ENCODE measurements around the gene AKAP13. TPM values are rescaled to one million over a fixed set of nuclear protein-coding genes. Genes with fewer than 3 reads are reported as not detected.

Gene AKAP13
- total and polyA plus RNA-seq, 2 of the 8 experiments (the other 6 are each of a cell fraction or from before 2014, with no cell fraction given), result 14.0 to 46.2 TPM

DNA sequence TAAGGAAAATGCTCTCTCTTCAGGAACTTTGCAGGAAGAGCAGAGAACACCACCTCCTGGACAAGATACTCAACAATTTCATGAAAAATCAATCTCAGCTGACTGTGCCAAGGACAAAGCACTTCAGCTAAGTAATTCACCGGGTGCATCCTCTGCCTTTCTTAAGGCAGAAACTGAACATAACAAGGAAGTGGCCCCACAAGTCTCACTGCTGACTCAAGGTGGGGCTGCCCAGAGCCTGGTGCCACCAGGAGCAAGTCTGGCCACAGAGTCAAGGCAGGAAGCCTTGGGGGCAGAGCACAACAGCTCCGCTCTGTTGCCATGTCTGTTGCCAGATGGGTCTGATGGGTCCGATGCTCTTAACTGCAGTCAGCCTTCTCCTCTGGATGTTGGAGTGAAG lies 200.5 kb downstream of the AKAP13 start:
- no peaks in the 10 kb centered on the region for H4K20me1 ChIP-seq (replicated peaks in 1 of 2; ENCODE audit: control insufficient read depth in 1 of 2, insufficient read depth in 2 of 2, low read length in 2 of 2)

More for the DNA sequence above, 200.5 kb downstream of the AKAP13 start:
- Histone ChIP-seq H3K4ac (replicated peaks; ENCODE audit: insufficient read length, low read depth, low read length) (no peak overlapping the region), H3K9ac (replicated peaks in 1 of 4; ENCODE audit: extremely low read depth in 1 of 4, low read depth in 3 of 4, low read length in 3 of 4) (no peak overlapping the region), H4K8ac (ENCODE audit: extremely low read depth, insufficient read depth, low read length) (no peak overlapping the region), H3K36me3 (ENCODE audit: control insufficient read depth in 2 of 4, insufficient read depth in 4 of 4, low read length in 3 of 4) (peaks cover 0 to 23% (median 16%) of the 10 kb centered on the region in 4 experiments; a peak in 6 of 8 replicates), H3K4me2 (ENCODE audit: insufficient read depth in 1 of 2, low read depth in 2 of 2, low read length in 2 of 2) (no peak overlapping the region), H2BK15ac (ENCODE audit: low read length) (no peak overlapping the region), H3K27ac (ENCODE audit: low read depth, low read length) (no peak overlapping the region), H3K18ac (ENCODE audit: extremely low read depth, low read length) (no peak overlapping the region), H2BK120ac (replicated peaks; ENCODE audit: low read depth, low read length) (no peak overlapping the region), H3K23me2 (ENCODE audit: low read depth, low read length) (no peaks in the 10 kb centered on the region), H3K23ac (ENCODE audit: insufficient read length) (no peak overlapping the region), H2AFZ (ENCODE audit: low read length) (no peak overlapping the region), H3K4me1 (replicated peaks in 1 of 4; ENCODE audit: control insufficient read depth in 3 of 4, insufficient read depth in 4 of 4, low read length in 3 of 4) (no peaks in the 10 kb centered on the region), H3K9me3 (ENCODE audit: insufficient read depth in 2 of 2, low read depth in 1 of 2, low read length in 1 of 2) (no peaks in the 10 kb centered on the region), H4K5ac (ENCODE audit: insufficient read length, low read depth, low read length) (no peak overlapping the region), H2BK20ac (ENCODE audit: low read length) (no peak overlapping the region), H2AK5ac (ENCODE audit: low read depth, low read length) (no peak overlapping the region), H2BK12ac (ENCODE audit: low read depth, low read length) (no peak overlapping the region), H3K27me3 (replicated peaks in 1 of 4; ENCODE audit: control insufficient read depth in 3 of 4, extremely low read depth in 1 of 4, insufficient read depth in 3 of 4, low read length in 3 of 4) (peaks cover 0 to 1% (median 0%) of the 10 kb centered on the region in 4 experiments; a peak in 1 of 7 replicates), H3K4me3 (ENCODE audit: extremely low read depth in 1 of 4, insufficient read depth in 2 of 4, low read depth in 3 of 4, low read length in 4 of 4) (no peak overlapping the region), H3K79me2 (ENCODE audit: control insufficient read depth in 1 of 2, insufficient read depth in 2 of 2, low read length in 2 of 2) (peaks cover 0 to 14% of the 10 kb centered on the region in 2 experiments; a peak in 2 of 4 replicates), H2BK5ac (ENCODE audit: low read depth, low read length) (no peak overlapping the region), H4K91ac (replicated peaks; ENCODE audit: insufficient read length, low read length) (no peak overlapping the region), H3K79me1 (ENCODE audit: low read depth, low read length) (no peaks in the 10 kb centered on the region), H3K56ac (replicated peaks; ENCODE audit: insufficient read length, low read depth, low read length) (no peak overlapping the region), H3K14ac (ENCODE audit: insufficient read length) (no peak overlapping the region)
- POLR2A ChIA-PET (ENCODE audit: partially characterized antibody), result interaction anchor here (0.6 to 0.9 kb wide), 2 partner anchors 11 to 105 kb away, joined by 3 read pairs; no protein-coding TSS in a partner anchor
- TF ChIP-seq BACH1 (IDR thresholded peaks at IDR 0.05; ENCODE audit: low read length), result no peak
- TF ChIP-seq, protein P1, sequence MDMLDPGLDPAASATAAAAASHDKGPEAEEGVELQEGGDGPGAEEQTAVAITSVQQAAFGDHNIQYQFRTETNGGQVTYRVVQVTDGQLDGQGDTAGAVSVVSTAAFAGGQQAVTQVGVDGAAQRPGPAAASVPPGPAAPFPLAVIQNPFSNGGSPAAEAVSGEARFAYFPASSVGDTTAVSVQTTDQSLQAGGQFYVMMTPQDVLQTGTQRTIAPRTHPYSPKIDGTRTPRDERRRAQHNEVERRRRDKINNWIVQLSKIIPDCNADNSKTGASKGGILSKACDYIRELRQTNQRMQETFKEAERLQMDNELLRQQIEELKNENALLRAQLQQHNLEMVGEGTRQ (IDR thresholded peaks at IDR 0.05; ENCODE audit: low read length), result no peak
- FAIRE-seq (no peak), DNase-seq (ENCODE audit: low read depth in 1 of 2, low spot score in 2 of 2) (no peak)
- CTCF ChIA-PET (ENCODE audit: partially characterized antibody), result interaction anchor here (2.2 kb wide), 1 partner anchor 21 kb away, joined by 9 read pairs; no protein-coding TSS in a partner anchor
- 73% methylated on average over 3 of the region's 3 CpGs; no CpG with 5 or more reads in 1 of the 2 experiments for WGBS, 2 experiments (ENCODE audit: extremely low coverage in 1 of 2, insufficient coverage in 1 of 2, insufficient read length in 1 of 2, insufficient replicate concordance in 2 of 2, low coverage in 1 of 2, low lambda C conversion rate in 2 of 2, missing lambda C conversion rate in 1 of 2)

Measured in H1 (cell line).